Liver (tissue), 9 donors: ENCODE measurements around the gene CD79B. TPM values are rescaled to one million over a fixed set of nuclear protein-coding genes. Genes with fewer than 3 reads are reported as not detected.

Experiments
- DNase-seq: peaks from one replicate; pipeline ENCODE4 v3.0.0-alpha.2; 2017; ENCODE audit warnings: low spot score
- H3K27ac ChIP-seq, 2 donors: one replicate each; pipeline ENCODE4 v1.7.0; 2013; ENCODE audit warnings: inconsistent platforms in 2 of 2, low read length in 2 of 2, control low read depth in 1 of 2, low read depth in 1 of 2, mild to moderate bottlenecking in 1 of 2
- H3K27me3 ChIP-seq, 4 donors: one replicate each; pipeline versions ENCODE4 v1.6.1 to v1.7.0; 2013; ENCODE audit warnings: low read length in 3 of 4, inconsistent platforms in 1 of 4, mild to moderate bottlenecking in 1 of 4, moderate library complexity in 1 of 4; ENCODE audit not compliant: control insufficient read depth in 4 of 4, insufficient read depth in 4 of 4
- H3K36me3 ChIP-seq, 4 donors: one replicate each; pipeline versions ENCODE4 v1.6.1 to v1.7.0; 2013; ENCODE audit warnings: low read length in 3 of 4, mild to moderate bottlenecking in 3 of 4, low read depth in 1 of 4, moderate library complexity in 1 of 4; ENCODE audit not compliant: control insufficient read depth in 4 of 4, insufficient read depth in 3 of 4
- H3K4me1 ChIP-seq, 4 donors: one replicate each; pipeline versions ENCODE4 v1.6.1 to v1.7.0; 2013; ENCODE audit warnings: low read length in 3 of 4, mild to moderate bottlenecking in 3 of 4, moderate library complexity in 1 of 4; ENCODE audit not compliant: control insufficient read depth in 4 of 4, insufficient read depth in 4 of 4
- H3K4me3 ChIP-seq, 3 donors: one replicate each; pipeline versions ENCODE4 v1.6.1 to v1.7.0; 2013; ENCODE audit warnings: low read length in 3 of 3, control low read depth in 1 of 3, low read depth in 1 of 3, mild to moderate bottlenecking in 1 of 3
- H3K9ac ChIP-seq, 2 donors: one replicate each; pipeline ENCODE4 v1.7.0; 2013; ENCODE audit warnings: low read length in 2 of 2, mild to moderate bottlenecking in 2 of 2, moderate library complexity in 2 of 2, control low read depth in 1 of 2, low read depth in 1 of 2
- H3K9me3 ChIP-seq, 4 donors: one replicate each; pipeline versions ENCODE4 v1.6.1 to v1.7.0; 2013; ENCODE audit warnings: low read length in 3 of 4; ENCODE audit not compliant: control insufficient read depth in 4 of 4
- ATF3 ChIP-seq: IDR thresholded peaks from 2 replicates; pipeline ENCODE4 v1.6.1; 2016; ENCODE audit warnings: antibody characterized with exemption
- CTCF ChIP-seq: fragments of 150-350 bp; IDR thresholded peaks from 2 replicates; pipeline ENCODE4 v1.5.1; 2017; ENCODE audit warnings: improper control_type of control experiment, low read depth, low read length; ENCODE audit not compliant: missing input control
- EGR1 ChIP-seq, 2 donors: IDR thresholded peaks; 2 replicates each; pipeline ENCODE4 v1.6.1; 2016 to 2018; ENCODE audit warnings: antibody characterized with exemption in 2 of 2, low read depth in 2 of 2
- FOXA1 ChIP-seq: IDR thresholded peaks from 2 replicates; pipeline ENCODE4 v1.6.1; 2016; ENCODE audit warnings: antibody characterized with exemption
- FOXA2 ChIP-seq: IDR thresholded peaks from 2 replicates; pipeline ENCODE4 v1.6.1; 2016; ENCODE audit warnings: antibody characterized with exemption
- GABPA ChIP-seq, 2 donors: IDR thresholded peaks in 1 of 2; conservative IDR thresholded peaks in 1 of 2; 2 replicates each; pipeline ENCODE4 v1.6.1; 2016; ENCODE audit warnings: antibody characterized with exemption in 2 of 2, mild to moderate bottlenecking in 1 of 2, moderate library complexity in 1 of 2
- HNF4A ChIP-seq, 2 donors: conservative IDR thresholded peaks; 2 replicates each; pipeline ENCODE4 v1.6.1; 2016; ENCODE audit warnings: antibody characterized with exemption in 2 of 2, mild to moderate bottlenecking in 2 of 2
- HNF4G ChIP-seq: IDR thresholded peaks from 2 replicates; pipeline ENCODE4 v1.6.1; 2016; ENCODE audit warnings: antibody characterized with exemption
- JUND ChIP-seq, 2 donors: IDR thresholded peaks; 2 replicates each; pipeline ENCODE4 v1.6.1; 2016; ENCODE audit warnings: antibody characterized with exemption in 2 of 2
- MAX ChIP-seq: IDR thresholded peaks from 2 replicates; pipeline ENCODE4 v1.6.1; 2016; ENCODE audit warnings: antibody characterized with exemption
- NR2F2 ChIP-seq: IDR thresholded peaks from 2 replicates; pipeline ENCODE4 v1.6.1; 2016; ENCODE audit warnings: antibody characterized with exemption
- RAD21 ChIP-seq, 2 donors: IDR thresholded peaks; 2 replicates each; pipeline ENCODE4 v1.6.1; 2016; ENCODE audit warnings: antibody characterized with exemption in 2 of 2, mild to moderate bottlenecking in 2 of 2
- REST ChIP-seq: IDR thresholded peaks from 2 replicates; pipeline ENCODE4 v1.6.1; 2016; ENCODE audit warnings: antibody characterized with exemption, mild to moderate bottlenecking
- RXRA ChIP-seq, 2 donors: IDR thresholded peaks; 2 replicates each; pipeline ENCODE4 v1.6.1; 2017 to 2018; ENCODE audit warnings: antibody characterized with exemption in 2 of 2, mild to moderate bottlenecking in 1 of 2
- SP1 ChIP-seq: IDR thresholded peaks from 2 replicates; pipeline ENCODE4 v1.6.1; 2018; ENCODE audit warnings: antibody characterized with exemption, mild to moderate bottlenecking
- TAF1 ChIP-seq: conservative IDR thresholded peaks from 2 replicates; pipeline ENCODE4 v1.6.1; 2016; ENCODE audit warnings: antibody characterized with exemption, mild to moderate bottlenecking
- YY1 ChIP-seq: IDR thresholded peaks from 2 replicates; pipeline ENCODE4 v1.6.1; 2016; ENCODE audit warnings: antibody characterized with exemption, mild to moderate bottlenecking
- ZBTB33 ChIP-seq: IDR thresholded peaks from 2 replicates; pipeline ENCODE4 v1.6.1; 2016; ENCODE audit warnings: antibody characterized with exemption
- WGBS: extraction: QIAGEN DNeasy Blood & Tissue Kit; methylation state at CpG from one replicate; pipeline ENCODE4 v1.1.7; 2013; 5-methylcytosine and 5-hydroxymethylcytosine counted together
- polyA plus RNA-seq, 2 donors: library from polyadenylated mRNA; stranded (reverse) in 1 of 2; unstranded in 1 of 2; fragments of 200-250 nt in 1 of 2; fragments of >200 nt in 1 of 2; fragmentation: Nextera tagmentation in 1 of 2; extraction: Ambion mirVana in 1 of 2; gene quantifications; one replicate each; pipeline versions ENCODE4 v1.2.1 to v1.2.3, GENCODE V29; 2013 to 2015
- total RNA-seq, 2 donors: library from RNA; depleted of rRNA; stranded (reverse); fragments of >200 nt; gene quantifications; one replicate each; pipeline ENCODE4 v1.2.3, GENCODE V29; 2014
- donor health status: healthy.
- donor health status: healthy.
- donor health status: healthy.
- donor health status: healthy.
- donor health status: healthy.

CD79B gene
- total and polyA plus RNA-seq, 4 donors = 1.3 to 6.5 (median 3.5) TPM

- Histone ChIP-seq H3K9ac (no peak within 1 kb of the TSS), H3K4me1 (no peaks in the 10 kb centered on the region), H3K36me3 (no peaks in the 10 kb centered on the region), H3K27me3 (no peaks in the 10 kb centered on the region), H3K4me3 (no peak within 1 kb of the TSS), H3K9me3 (no peaks in the 10 kb centered on the region), H3K27ac (no peak within 1 kb of the TSS)
- no peak for DNase-seq
- WGBS = 76% methylated on average over 15 of the region's 15 CpGs
- TF ChIP-seq GABPA (IDR thresholded peaks at IDR 0.05 in 1 of 2, conservative IDR thresholded peaks at IDR 0.05 in 1 of 2) = no peak
- TF ChIP-seq MAX = no peak
- no peak for TF ChIP-seq TAF1
- no peak for TF ChIP-seq FOXA1
- TF ChIP-seq HNF4G = no peak
- no peak for TF ChIP-seq RAD21 (IDR thresholded peaks at IDR 0.05)
- no peak for TF ChIP-seq REST
- no peak for TF ChIP-seq NR2F2
- TF ChIP-seq SP1 = no peak
- no peak for TF ChIP-seq CTCF
- no peak for TF ChIP-seq EGR1 (IDR thresholded peaks at IDR 0.05; ENCODE audit: low read depth in 2 of 2)
- TF ChIP-seq HNF4A (conservative IDR thresholded peaks at IDR 0.05) = no peak
- TF ChIP-seq ATF3 = no peak
- no peak for TF ChIP-seq ZBTB33
These were observed 21.0 kb downstream of the CD79B start, which contains the start of gene CSHL1 for GRCh38 chr17:63911041-63911635. Gene CSHL1, minus strand, starts transcription at chr17:63911258. Its CDS starts 62 bp downstream, at chr17:63911196.

GRCh38 chr17:63910096-63910495 lies 22.0 kb downstream of the CD79B start:
- WGBS = 83% methylated on average over 14 of the region's 14 CpGs
- TF ChIP-seq ZBTB33 = no peak
- no peak for TF ChIP-seq GABPA (IDR thresholded peaks at IDR 0.05 in 1 of 2, conservative IDR thresholded peaks at IDR 0.05 in 1 of 2)
- no peak for TF ChIP-seq MAX
- TF ChIP-seq EGR1 (IDR thresholded peaks at IDR 0.05; ENCODE audit: low read depth in 2 of 2) = no peak
- no peak for TF ChIP-seq RXRA (IDR thresholded peaks at IDR 0.05)
- TF ChIP-seq JUND (IDR thresholded peaks at IDR 0.05) = no peak
- no peak for TF ChIP-seq YY1
- TF ChIP-seq ATF3 = no peak
- TF ChIP-seq NR2F2 = no peak
- no peak for TF ChIP-seq FOXA1
- TF ChIP-seq RAD21 (IDR thresholded peaks at IDR 0.05) = no peak
- no peak for TF ChIP-seq TAF1
- TF ChIP-seq FOXA2 = no peak
- no peak for TF ChIP-seq SP1
- TF ChIP-seq CTCF = no peak
- TF ChIP-seq HNF4A (conservative IDR thresholded peaks at IDR 0.05) = no peak

More at GRCh38 chr17:63910096-63910495, 22.0 kb downstream of the CD79B start:
- no peak overlapping the region for H3K4me3 ChIP-seq
- H3K27me3 ChIP-seq = no peaks in the 10 kb centered on the region
- no peaks in the 10 kb centered on the region for H3K4me1 ChIP-seq
- H3K36me3 ChIP-seq = no peaks in the 10 kb centered on the region
- H3K27ac ChIP-seq = no peak overlapping the region
- no peak overlapping the region for H3K9ac ChIP-seq
- no peak for DNase-seq
- no peaks in the 10 kb centered on the region for H3K9me3 ChIP-seq
